Panc1 (cell line): ENCODE measurements around the gene RFC5. TPM values are rescaled to one million over a fixed set of nuclear protein-coding genes. Genes with fewer than 3 reads are reported as not detected.

Experiments used
- ATAC-seq: fragments of 200-7000 bp; cut with Tn5 transposase; 2 replicates; pipeline ENCODE4 v1.9.1; 2020; ENCODE audit warnings: mild to moderate bottlenecking, moderate library complexity
- BruUV-seq: library from RNA; stranded (reverse); fragments of 400-500 nt; replicated peaks from 2 replicates; lab custom pipeline; 2021; lab: Mats Ljungman, UMichigan
- CTCF ChIA-PET: fragments of 300-600 bp; sonication (Branson Sonifier 250); formaldehyde crosslinking; loops from one replicate; lab custom pipeline; 2022; ENCODE audit warnings: antibody characterized with exemption; lab: Charles Lee
- POLR2A ChIA-PET: fragments of 300-600 bp; sonication (Branson Sonifier 250); formaldehyde crosslinking; loops from one replicate; lab custom pipeline; 2022; ENCODE audit warnings: antibody characterized with exemption; lab: Charles Lee
- DNase-seq: peaks from one replicate; pipeline ENCODE4 v3.0.0-alpha.2; 2010; ENCODE audit warnings: low read depth, low spot score
- H3K27ac ChIP-seq: 2 replicates; pipeline ENCODE4 v1.5.1; 2011; ENCODE audit warnings: mild to moderate bottlenecking, low read length, inconsistent platforms
- H3K27me3 ChIP-seq: fragments of 200-500 bp; sonication (Bioruptor generic); 2 replicates; pipeline ENCODE4 v1.6.0; 2014; ENCODE audit warnings: low read length, inconsistent platforms; ENCODE audit not compliant: control insufficient read depth, insufficient read depth
- H3K36me3 ChIP-seq: fragments of 200-500 bp; sonication (Bioruptor generic); 2 replicates; pipeline ENCODE4 v1.5.1; 2014; ENCODE audit warnings: inconsistent platforms, mild to moderate bottlenecking, low read length, moderate library complexity; ENCODE audit not compliant: control insufficient read depth, insufficient read depth
- H3K4me1 ChIP-seq: 2 replicates; pipeline ENCODE4 v1.5.1; 2011; ENCODE audit warnings: inconsistent platforms, mild to moderate bottlenecking, low read length, moderate library complexity; ENCODE audit not compliant: control insufficient read depth, insufficient read depth
- H3K4me3 ChIP-seq, 2 experiments: 2 replicates each; pipeline ENCODE4 v1.5.1; 2011 to 2012; ENCODE audit warnings: low read depth in 2 of 2, low read length in 2 of 2, mild to moderate bottlenecking in 2 of 2, inconsistent platforms in 1 of 2, moderate library complexity in 1 of 2
- H3K9me3 ChIP-seq: fragments of 200-500 bp; sonication (Bioruptor generic); 2 replicates; pipeline ENCODE4 v1.5.1; 2014; ENCODE audit warnings: low read depth, mild to moderate bottlenecking, inconsistent platforms, low read length, moderate library complexity; ENCODE audit not compliant: control insufficient read depth, insufficient read depth
- CTCF ChIP-seq: fragments of 450-650 bp; IDR thresholded peaks from 2 replicates; pipeline ENCODE4 v1.5.1; 2017; ENCODE audit warnings: mild to moderate bottlenecking
- POLR2AphosphoS5 ChIP-seq: IDR thresholded peaks from 2 replicates; pipeline ENCODE4 v1.6.1; 2012; ENCODE audit warnings: mild to moderate bottlenecking, low read depth, low read length, moderate library complexity
- REST ChIP-seq, 2 experiments: IDR thresholded peaks; 2 replicates each; pipeline ENCODE4 v1.6.1; 2011 to 2012; ENCODE audit warnings: low read depth in 2 of 2, control low read depth in 1 of 2, low read length in 1 of 2, mild to moderate bottlenecking in 1 of 2, moderate library complexity in 1 of 2; ENCODE audit not compliant: insufficient read depth in 1 of 2
- SIN3A ChIP-seq: IDR thresholded peaks from 2 replicates; pipeline ENCODE4 v1.6.1; 2012; ENCODE audit warnings: low read depth, mild to moderate bottlenecking, low read length, moderate library complexity, borderline replicate concordance; ENCODE audit not compliant: insufficient read depth
- TCF7L2 ChIP-seq: IDR thresholded peaks from 2 replicates; pipeline ENCODE4 v1.6.1; 2011; ENCODE audit warnings: mild to moderate bottlenecking, low read depth, low read length, inconsistent platforms
- in situ Hi-C: cut with HindIII; loops from 2 replicates; pipeline ENCODE4 v1.10.0; 2016; ENCODE audit warnings: low sequenced_read_pairs, low pct_unique_long_range_greater_than_20kb
- intact Hi-C: fragments of 100-400 bp; cut with micrococcal nuclease; formaldehyde crosslinking; loops from one replicate; pipeline ENCODE4 v1.10.0; 2022; ENCODE audit not compliant: unreplicated experiment
- total RNA-seq: library from RNA; stranded (reverse); gene quantifications from one replicate; pipeline ENCODE4 v1.2.1, GENCODE V29; 2021; ENCODE audit not compliant: unreplicated experiment

RFC5 gene
- total RNA-seq, 1 experiment from 2014 or later = 25.0 TPM

DNA sequence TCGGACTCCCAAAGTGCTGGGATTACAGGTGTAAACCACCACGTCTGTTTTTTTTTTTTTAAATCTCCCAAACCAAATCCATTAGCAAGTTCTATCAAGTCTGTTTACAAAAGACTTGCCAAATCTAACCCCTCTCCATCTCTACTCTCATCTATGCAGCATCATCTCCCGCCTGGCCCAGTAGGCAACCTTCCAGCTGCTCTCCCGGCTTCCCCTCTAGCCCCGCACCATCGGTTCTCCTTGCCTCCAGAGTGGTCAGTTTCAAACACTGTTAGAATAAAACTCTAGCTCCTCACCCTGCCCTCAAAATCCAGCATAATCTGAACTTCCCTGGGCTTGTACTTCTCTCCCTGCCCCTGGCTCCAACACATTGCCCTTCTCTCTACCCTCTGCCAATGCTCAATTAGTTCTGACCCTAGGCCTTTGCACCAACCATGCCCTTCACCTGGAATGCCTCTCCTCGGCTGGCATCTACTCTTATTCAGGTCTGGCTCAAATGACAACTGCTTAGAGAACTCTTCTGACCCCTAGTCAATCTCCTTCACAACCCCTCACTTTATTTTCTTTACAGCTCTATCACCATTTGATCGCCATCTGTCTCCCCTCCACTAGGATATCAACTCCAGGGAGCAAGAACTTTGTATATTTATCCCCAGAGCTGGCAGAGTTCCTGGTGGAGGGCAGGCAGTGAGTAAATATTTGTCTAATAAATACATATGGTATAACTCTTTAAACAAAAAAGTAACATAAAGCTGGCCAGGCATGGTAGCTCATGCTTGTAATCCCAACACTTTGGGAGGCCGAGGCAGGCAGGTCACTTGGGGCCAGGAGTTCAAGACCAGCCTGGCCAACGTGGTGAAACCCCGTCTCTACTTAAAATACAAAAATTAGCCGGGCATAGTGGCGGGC is 39.6 kb downstream of the RFC5 start:
- H3K27ac ChIP-seq = peak overlapping the region; percentile 98
- no peaks in the 10 kb centered on the region for H3K9me3 ChIP-seq
- peaks cover 80% of the 10 kb centered on the region for H3K4me1 ChIP-seq
- H3K27me3 ChIP-seq = no peaks in the 10 kb centered on the region
- ChIA-PET POLR2A (interaction anchor here (0.8 kb wide), 1 partner anchor 21 kb away, joined by 4 read pairs; no protein-coding TSS in a partner anchor), CTCF (interaction anchor here (0.6 to 0.7 kb wide), 3 partner anchors 79 to 1489 kb away, joined by 3 to 5 read pairs (median 4); no protein-coding TSS in a partner anchor)
- DNase-seq (no peak), ATAC-seq (peak; percentile 11; the same call in 1 of the 2 replicates)
- H3K4me3 ChIP-seq = no peak overlapping the region; a peak in 1 of 4 replicates
- in situ Hi-C loops = no loop called here
- intact Hi-C loops = no loop called here
- TF ChIP-seq SIN3A = no peak
- H3K36me3 ChIP-seq = no peaks in the 10 kb centered on the region; the same call in 1 of the 2 replicates
- no TSS peak for BruUV-seq

GRCh38 chr12:118058227-118058626 is 41.7 kb downstream of the RFC5 start:
- BruUV-seq = no TSS peak
- intact Hi-C loops = no loop called here
- in situ Hi-C loops = no loop called here
- no peaks in the 10 kb centered on the region; the same call in 1 of the 2 replicates for H3K36me3 ChIP-seq
- no peak for TF ChIP-seq TCF7L2
- TF ChIP-seq CTCF = no peak
- TF ChIP-seq SIN3A = no peak
- TF ChIP-seq POLR2AphosphoS5 = no peak
- TF ChIP-seq REST (IDR thresholded peaks at IDR 0.05; ENCODE audit: insufficient read depth in 1 of 2, low read depth in 2 of 2, low read length in 1 of 2) = no peak
- no peaks in the 10 kb centered on the region for H3K9me3 ChIP-seq
- peak overlapping the region; percentile 98 for H3K27ac ChIP-seq
- H3K4me3 ChIP-seq = no peak overlapping the region
- H3K27me3 ChIP-seq = no peaks in the 10 kb centered on the region
- ATAC-seq (no peak), DNase-seq (no peak)
- peaks cover 71% of the 10 kb centered on the region for H3K4me1 ChIP-seq
- POLR2A ChIA-PET = interaction anchor here (0.5 kb wide), 1 partner anchor 9 kb away, joined by 4 read pairs; no protein-coding TSS in a partner anchor
- CTCF ChIA-PET = interaction anchor here (0.7 kb wide), 1 partner anchor 318 kb away, joined by 5 read pairs; no protein-coding TSS in a partner anchor
